DOHH2 (cell line): ENCODE results near the gene COL18A1.

ENCODE experiments used
- H3F3A ChIP-seq: fragments of 200-600 bp; sonication (generic), shearing (Covaris generic); 2 replicates; pipeline ENCODE4 v1.6.0; 2016; ENCODE audit warnings: antibody characterized with exemption, mild to moderate bottlenecking; ENCODE audit not compliant: control insufficient read depth, insufficient read depth
- H3K27ac ChIP-seq: fragments of 200-600 bp; sonication (generic); 2 replicates; pipeline ENCODE4 v1.5.1; 2014; ENCODE audit warnings: low read depth, mild to moderate bottlenecking, low read length, moderate library complexity
- H3K27me3 ChIP-seq: fragments of 200-600 bp; sonication (generic); 2 replicates; pipeline ENCODE4 v1.6.1; 2014; ENCODE audit warnings: mild to moderate bottlenecking, low read length, mixed read lengths; ENCODE audit not compliant: control insufficient read depth
- H3K36me3 ChIP-seq: fragments of 200-600 bp; sonication (generic); 2 replicates; pipeline ENCODE4 v1.6.1; 2014; ENCODE audit warnings: mild to moderate bottlenecking, low read length, moderate library complexity, mixed read lengths; ENCODE audit not compliant: control insufficient read depth
- H3K4me1 ChIP-seq: fragments of 200-600 bp; sonication (generic); 2 replicates; pipeline ENCODE4 v1.6.1; 2014; ENCODE audit warnings: mild to moderate bottlenecking, low read length, mixed read lengths; ENCODE audit not compliant: control insufficient read depth
- H3K4me2 ChIP-seq: fragments of 200-600 bp; sonication (generic); 2 replicates; pipeline ENCODE4 v1.6.0; 2014; ENCODE audit warnings: mild to moderate bottlenecking, low read length, moderate library complexity
- H3K4me3 ChIP-seq: fragments of 200-600 bp; sonication (generic); 2 replicates; pipeline ENCODE4 v1.5.1; 2014; ENCODE audit warnings: mild to moderate bottlenecking, low read length, mixed read lengths
- H3K79me2 ChIP-seq: fragments of 200-600 bp; sonication (generic); 2 replicates; pipeline ENCODE4 v1.6.1; 2014; ENCODE audit warnings: mild to moderate bottlenecking, low read length, mixed read lengths; ENCODE audit not compliant: control insufficient read depth
- H3K9me2 ChIP-seq: fragments of 200-600 bp; sonication (generic); replicated peaks from 2 replicates; pipeline ENCODE4 v1.6.1; 2014; ENCODE audit warnings: mild to moderate bottlenecking, low read length, mixed read lengths; ENCODE audit not compliant: control insufficient read depth
- H3K9me3 ChIP-seq: fragments of 200-600 bp; sonication (generic); 2 replicates; pipeline ENCODE4 v1.6.1; 2014; ENCODE audit warnings: antibody characterized with exemption, low read length, mixed read lengths; ENCODE audit not compliant: control insufficient read depth, insufficient read depth
- H4K20me1 ChIP-seq: fragments of 200-600 bp; sonication (generic); 2 replicates; pipeline ENCODE4 v1.6.0; 2014; ENCODE audit warnings: low read depth, mild to moderate bottlenecking, antibody characterized with exemption, low read length, moderate library complexity; ENCODE audit not compliant: control insufficient read depth, insufficient read depth
- EZH2phosphoT487 ChIP-seq: fragments of 200-600 bp; sonication (generic); IDR thresholded peaks from 2 replicates; pipeline ENCODE4 v1.6.1; 2017; ENCODE audit warnings: borderline replicate concordance, mild to moderate bottlenecking, antibody characterized with exemption, low read length, moderate library complexity, mixed read lengths
- TF ChIP-seq, protein P1 (sequence below): fragments of 200-600 bp; sonication (generic); IDR thresholded peaks from one replicate; pipeline ENCODE4 v1.5.1; 2014; ENCODE audit warnings: antibody characterized with exemption, mild to moderate bottlenecking, low read depth, low read length; ENCODE audit not compliant: poor library complexity, severe bottlenecking

COL18A1 gene

DNA sequence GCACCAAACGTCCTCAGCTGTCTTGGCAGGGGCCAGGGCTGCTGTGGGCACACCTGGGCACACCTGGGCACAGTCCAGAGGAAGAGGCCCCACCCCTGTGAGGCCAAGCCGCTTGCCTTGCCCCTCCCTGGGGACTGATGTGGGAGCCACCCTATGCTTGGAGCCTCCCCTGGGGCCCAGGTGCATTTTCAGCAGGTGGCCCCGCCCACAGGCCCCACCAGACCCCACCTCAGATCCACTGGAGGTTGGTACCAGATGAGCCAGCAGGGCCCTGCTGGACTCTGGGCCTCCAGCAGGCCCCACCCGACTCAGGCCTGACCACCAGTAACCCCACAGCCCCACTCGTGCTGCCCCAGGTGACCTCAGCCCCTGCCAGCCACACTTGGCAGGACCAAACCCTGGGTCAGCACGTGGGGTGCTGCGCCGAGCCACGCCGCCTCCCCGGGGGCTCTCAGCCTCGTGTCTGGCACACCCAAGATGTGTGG, 128.4 kb downstream of the COL18A1 start:
- Histone ChIP-seq H3F3A (no peaks in the 10 kb centered on the region), H3K36me3 (peaks cover 77% of the 10 kb centered on the region), H3K4me3 (no peak overlapping the region), H3K4me1 (peaks cover 12% of the 10 kb centered on the region), H3K9me2 (no peaks in the 10 kb centered on the region), H4K20me1 (no peaks in the 10 kb centered on the region), H3K79me2 (peaks cover 43% of the 10 kb centered on the region), H3K27me3 (no peaks in the 10 kb centered on the region), H3K27ac (no peak overlapping the region), H3K4me2 (no peak overlapping the region), H3K9me3 (no peaks in the 10 kb centered on the region)
- TF ChIP-seq, protein P1, sequence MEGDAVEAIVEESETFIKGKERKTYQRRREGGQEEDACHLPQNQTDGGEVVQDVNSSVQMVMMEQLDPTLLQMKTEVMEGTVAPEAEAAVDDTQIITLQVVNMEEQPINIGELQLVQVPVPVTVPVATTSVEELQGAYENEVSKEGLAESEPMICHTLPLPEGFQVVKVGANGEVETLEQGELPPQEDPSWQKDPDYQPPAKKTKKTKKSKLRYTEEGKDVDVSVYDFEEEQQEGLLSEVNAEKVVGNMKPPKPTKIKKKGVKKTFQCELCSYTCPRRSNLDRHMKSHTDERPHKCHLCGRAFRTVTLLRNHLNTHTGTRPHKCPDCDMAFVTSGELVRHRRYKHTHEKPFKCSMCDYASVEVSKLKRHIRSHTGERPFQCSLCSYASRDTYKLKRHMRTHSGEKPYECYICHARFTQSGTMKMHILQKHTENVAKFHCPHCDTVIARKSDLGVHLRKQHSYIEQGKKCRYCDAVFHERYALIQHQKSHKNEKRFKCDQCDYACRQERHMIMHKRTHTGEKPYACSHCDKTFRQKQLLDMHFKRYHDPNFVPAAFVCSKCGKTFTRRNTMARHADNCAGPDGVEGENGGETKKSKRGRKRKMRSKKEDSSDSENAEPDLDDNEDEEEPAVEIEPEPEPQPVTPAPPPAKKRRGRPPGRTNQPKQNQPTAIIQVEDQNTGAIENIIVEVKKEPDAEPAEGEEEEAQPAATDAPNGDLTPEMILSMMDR, result no peak
- no peak for TF ChIP-seq EZH2phosphoT487

DNA sequence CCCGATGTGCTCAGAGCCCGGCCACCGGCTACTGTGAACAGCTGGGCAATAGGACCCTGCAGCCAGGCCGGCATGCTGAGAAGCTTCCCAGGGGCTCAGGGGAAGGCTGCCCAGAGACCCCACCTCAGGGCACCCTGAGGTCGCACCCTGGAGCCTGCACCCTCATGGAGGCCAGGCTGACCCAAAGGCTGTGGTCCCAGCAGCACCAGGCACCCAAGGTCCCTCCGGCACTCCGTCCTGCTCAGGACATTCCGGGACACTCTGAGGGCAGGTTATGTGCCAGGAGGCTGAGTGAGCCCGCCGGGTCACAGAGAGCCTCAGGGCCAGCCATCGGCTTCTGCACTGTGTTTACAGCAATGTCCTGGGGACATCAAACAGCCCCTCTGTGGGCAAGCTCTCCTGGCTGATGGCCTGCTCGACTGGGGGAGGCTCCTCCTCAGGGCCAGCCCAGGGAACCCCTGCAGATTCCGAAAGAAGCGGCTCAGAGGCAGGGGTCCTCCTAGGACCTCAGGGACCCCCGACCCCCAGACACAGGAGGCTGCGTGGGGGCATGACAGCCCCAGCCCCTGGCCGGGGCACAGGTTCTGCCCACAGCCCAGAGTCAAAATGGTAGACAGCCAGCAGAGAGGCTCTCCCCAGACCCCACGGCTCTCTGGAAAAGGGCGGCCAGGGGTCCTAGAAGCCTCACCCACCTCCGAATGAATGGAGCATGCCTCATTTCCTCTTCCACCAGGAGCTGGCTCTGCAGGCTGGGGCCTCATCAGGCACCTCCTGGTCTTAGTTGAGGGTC, 129.1 kb downstream of the COL18A1 start:
- Histone ChIP-seq H3K4me3 (no peak overlapping the region), H3K79me2 (peaks cover 50% of the 10 kb centered on the region), H3K9me3 (no peaks in the 10 kb centered on the region), H3K4me1 (peaks cover 12% of the 10 kb centered on the region), H3K9me2 (no peaks in the 10 kb centered on the region), H3K36me3 (peaks cover 74% of the 10 kb centered on the region), H3K4me2 (no peak overlapping the region), H4K20me1 (no peaks in the 10 kb centered on the region), H3K27ac (no peak overlapping the region), H3F3A (no peaks in the 10 kb centered on the region), H3K27me3 (no peaks in the 10 kb centered on the region)
- TF ChIP-seq EZH2phosphoT487, result no peak
- TF ChIP-seq, protein P1, result no peak

DNA sequence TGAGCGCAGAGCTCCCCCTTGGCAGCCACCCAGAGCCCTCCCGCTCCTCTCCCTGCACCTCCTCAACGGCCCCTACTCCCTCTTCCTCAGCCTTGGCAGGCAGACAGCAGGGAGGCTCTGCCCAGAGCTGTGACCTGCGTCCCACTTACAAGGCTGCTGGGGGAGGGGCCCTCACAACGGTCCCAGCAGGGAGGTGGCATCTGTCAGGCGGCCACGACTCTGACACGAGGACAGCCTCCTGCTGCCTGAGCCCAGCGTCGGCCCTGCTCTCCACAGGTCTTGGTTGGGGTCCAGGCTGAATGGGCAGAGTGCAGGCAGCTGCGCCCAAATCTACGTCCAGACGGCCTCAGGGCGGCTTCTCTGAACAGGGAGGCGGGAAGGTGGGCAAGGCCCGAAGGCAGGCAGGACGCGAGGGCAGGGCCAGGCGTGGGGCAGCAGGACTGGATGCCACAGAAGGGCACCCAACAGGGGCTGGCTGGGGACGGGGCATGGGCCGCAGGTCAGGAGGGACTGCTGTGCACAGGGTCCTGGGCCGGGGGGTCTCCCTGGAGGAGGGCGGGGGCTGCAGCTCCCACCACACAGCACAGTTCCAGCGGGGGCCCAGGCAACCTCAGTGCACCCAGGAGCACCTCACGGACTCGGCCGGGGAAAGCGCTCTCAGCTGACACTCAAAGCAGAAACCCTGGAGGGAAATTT, 129.8 kb downstream of the COL18A1 start:
- no peaks in the 10 kb centered on the region for H3F3A ChIP-seq
- H3K4me1 ChIP-seq, result peaks cover 12% of the 10 kb centered on the region
- no peak overlapping the region for H3K4me2 ChIP-seq

More for the DNA sequence above, 129.8 kb downstream of the COL18A1 start:
- Histone ChIP-seq H3K4me3 (no peak overlapping the region), H4K20me1 (no peaks in the 10 kb centered on the region), H3K9me2 (no peaks in the 10 kb centered on the region), H3K36me3 (peaks cover 66% of the 10 kb centered on the region), H3K27me3 (no peaks in the 10 kb centered on the region), H3K27ac (no peak overlapping the region), H3K9me3 (no peaks in the 10 kb centered on the region), H3K79me2 (peaks cover 57% of the 10 kb centered on the region)
- TF ChIP-seq, protein P1, result no peak
- no peak for TF ChIP-seq EZH2phosphoT487
